ENCODE results near the gene ARL14EP.

The ARL14EP gene

DNA sequence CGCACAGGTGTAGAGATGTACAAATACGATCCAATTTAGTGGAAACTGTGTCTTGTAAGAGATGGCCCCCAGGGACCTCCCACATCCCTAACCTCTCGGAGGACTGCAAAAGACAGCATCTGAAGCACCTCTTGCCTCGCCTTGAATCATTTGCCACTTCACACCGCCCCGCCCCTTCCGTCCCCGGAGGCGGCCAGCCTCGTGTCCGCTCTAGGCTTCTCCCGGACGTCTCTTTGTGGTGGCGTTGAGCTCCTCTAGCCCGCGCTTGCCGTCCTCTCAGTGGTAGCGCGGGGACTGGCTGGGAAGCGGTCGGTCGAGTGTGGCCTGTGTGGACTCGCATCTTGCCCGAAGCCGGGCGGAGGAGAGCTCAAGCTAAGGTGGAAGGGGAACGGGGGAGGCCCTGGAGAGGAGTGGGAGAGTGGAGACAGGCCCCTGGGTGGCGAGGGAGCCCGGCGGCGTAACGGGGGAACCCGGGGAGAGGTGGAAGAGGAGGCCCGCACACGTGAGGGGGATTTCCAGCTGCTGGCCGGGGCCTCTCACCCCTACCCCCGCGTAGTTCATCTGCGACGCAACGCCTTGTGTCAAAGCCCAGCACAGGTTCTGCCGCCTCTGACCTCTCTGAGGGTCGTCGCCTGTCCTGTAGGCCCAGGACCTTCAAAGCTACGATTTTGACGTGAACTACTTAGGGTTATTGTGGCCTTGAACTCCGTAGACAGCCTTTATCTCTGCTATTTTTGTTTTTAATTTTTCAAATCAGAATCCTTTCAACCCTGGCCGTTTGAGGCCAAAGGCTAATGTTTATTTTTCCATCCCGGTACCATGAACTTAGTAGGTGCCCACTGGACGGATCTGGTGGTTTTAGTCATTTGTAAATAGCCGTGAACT, at the start of gene ARL14EP:
Gene ARL14EP, plus strand, starts transcription at position 279 of the 885 bp plus-strand sequence. CDS start 7,845 bp downstream, outside the sequence.
- DNase-seq (ENCODE audit: low read depth, low spot score), result peak; percentile 71

DNA sequence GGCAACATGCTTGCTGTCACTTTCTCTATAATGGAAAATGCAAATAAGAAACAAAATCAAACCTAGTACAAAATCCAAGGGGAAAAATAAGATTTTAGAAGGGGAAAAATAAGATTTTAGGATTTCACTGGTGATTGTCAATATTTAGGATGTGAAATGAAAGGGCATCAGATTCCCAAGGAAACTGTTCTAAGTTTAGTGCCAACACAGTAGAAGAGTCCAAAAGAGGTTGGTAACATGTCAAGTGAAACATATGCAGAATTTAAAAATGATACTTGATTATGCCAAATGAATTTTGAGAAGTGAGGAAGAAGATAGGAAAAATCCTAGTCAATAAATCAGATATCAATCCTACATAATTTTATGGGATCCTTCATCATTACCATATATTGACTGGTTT, 45.7 kb upstream of the ARL14EP start:
- DNase-seq (ENCODE audit: low read depth, low spot score), result no peak

DNA sequence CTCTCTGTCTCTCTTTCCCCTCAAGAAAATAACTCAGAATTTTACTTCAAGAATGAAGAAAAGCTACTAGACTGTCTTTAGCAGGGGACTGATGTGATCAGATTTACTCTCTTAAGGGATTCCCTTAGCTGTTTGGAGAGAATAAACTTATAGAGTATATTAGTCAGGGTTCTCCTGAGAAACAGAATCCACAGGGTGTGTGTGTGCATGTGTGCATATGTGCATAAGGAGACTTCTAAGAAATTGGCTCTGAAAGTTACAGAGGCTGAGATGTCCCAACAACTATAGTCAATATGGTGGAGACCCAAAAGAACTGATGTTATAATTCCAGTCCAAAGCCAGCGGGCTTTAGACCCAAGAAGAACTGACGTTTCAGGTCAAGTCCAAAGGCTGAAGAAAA, 43.1 kb upstream of the ARL14EP start:
- no peak for DNase-seq (ENCODE audit: low read depth, low spot score)

DNA sequence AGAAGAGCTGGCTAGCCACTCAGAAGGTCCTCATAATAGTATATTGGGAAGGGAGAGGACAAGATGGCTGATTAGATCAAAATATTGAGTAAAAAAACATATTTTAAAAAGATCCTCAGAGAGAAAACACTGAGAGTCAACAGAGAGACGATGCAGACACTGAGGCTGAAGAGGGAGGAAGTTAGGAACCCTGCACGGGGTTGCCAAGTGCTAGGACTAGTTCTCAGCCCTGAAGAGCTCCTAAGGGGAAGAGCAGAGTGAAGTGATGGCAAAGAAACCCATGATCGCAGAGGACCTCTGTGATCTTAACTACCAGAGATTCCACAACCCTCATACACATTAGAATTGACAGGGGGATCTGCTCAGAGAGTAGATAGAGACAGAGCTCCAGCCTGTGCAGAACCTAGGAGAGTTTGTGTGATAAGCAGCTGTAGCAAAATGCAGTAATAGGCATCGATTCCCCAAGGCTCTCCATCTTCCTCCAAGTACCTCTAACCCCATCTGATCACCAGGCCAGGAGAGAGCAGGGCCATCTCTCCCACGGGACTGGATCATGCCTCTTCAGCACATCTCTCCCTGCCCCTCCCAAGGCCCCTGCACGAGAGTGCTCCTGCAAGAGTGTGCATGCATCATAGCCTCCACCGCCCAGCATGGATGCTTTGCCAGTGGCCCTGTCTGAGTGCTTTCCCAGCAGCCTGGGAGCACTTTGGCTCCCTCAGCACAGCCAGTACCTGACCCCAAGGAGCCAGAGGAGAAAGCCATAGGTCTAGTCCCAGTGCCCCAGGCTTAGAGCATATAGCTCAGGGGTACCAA, 41.2 kb upstream of the ARL14EP start:
- DNase-seq (ENCODE audit: low read depth, low spot score), result no peak

DNA sequence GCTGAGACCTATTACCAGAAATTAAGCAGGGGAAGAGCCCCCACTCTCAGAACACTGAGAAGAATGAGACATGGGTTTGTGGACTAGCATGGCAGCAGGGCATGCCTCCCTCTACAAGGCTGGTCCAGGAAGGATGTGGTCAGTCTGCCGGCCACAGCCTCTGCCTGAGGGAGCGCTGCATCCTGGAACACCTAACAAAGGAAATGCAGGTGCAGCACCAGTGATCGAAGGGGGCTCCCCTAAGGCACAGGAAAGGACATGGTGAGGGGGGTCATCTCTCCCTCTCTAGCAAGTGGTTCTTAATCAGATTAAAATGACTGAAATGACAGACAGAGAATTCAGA, 40.6 kb upstream of the ARL14EP start:
- no peak for DNase-seq (ENCODE audit: low read depth, low spot score)

DNA sequence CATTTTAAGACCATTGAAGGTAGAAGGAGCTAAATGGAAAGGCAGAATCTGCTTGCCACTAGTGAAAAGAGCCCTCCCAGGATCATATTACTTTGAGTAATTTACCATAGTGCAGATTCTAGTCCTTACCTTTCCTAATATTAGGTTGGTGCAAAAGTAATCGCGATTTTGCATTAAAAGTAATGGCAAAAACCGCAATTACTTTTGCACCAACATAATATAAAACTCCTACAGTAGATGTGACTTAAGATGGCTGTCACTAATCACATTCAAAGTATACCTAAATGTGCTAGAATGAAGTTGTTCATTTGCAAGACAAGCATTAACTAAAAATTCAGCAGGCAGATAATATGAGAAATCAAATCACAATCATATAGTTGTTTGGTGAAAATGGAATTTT, 38.1 kb upstream of the ARL14EP start:
- no peak for DNase-seq (ENCODE audit: low read depth, low spot score)

DNA sequence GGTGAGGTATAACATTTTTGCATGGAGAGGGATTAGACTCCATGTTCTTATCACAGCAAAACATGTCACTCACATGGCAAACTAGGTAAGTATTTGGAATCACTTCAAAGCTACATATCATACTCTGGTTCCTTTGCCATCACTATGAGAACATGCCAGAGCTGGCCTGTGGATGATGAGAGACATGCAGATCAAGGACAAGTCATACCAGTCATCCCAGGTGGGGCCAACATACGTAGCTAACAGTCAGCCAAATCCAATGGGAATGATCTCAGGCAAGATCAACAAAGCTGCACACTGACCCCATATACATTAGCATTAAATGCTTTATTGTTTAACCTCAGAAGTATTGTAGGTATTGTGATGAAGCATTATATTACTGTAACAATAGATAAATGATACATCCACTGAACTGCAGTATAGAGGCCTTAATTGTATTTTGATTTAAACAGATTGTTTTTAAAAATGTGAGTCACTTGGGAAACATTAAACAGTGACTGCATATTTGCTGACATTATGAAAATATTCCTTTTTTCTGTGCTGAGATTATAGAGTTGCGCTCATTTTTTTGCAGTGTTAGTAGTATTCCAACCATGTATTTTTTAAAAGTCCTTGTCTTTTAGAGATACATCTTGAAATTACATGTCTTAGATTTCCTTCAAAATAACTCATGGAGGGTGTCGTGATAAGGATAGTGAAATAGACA, 37.3 kb upstream of the ARL14EP start:
- no peak for DNase-seq (ENCODE audit: low read depth, low spot score)

DNA sequence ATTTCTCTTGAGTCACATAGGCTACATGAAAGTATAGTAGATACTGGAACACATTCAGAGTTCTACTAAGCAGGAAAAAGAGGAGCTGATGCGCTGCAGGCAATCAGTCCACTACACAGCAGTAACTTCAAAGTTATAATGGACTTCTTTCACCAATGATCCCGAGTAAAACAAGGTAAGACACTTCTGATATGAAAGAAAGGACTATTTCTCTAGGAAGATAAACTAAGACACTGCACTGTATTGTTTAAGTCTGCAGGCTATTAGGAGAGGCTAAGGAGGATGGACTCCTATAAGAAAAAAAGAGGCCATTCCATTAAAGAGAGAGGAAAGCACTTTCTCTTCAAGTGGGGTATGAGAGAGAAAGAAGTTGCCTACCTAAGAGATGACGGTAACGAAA, 31.6 kb upstream of the ARL14EP start:
- no peak for DNase-seq (ENCODE audit: low read depth, low spot score)

DNA sequence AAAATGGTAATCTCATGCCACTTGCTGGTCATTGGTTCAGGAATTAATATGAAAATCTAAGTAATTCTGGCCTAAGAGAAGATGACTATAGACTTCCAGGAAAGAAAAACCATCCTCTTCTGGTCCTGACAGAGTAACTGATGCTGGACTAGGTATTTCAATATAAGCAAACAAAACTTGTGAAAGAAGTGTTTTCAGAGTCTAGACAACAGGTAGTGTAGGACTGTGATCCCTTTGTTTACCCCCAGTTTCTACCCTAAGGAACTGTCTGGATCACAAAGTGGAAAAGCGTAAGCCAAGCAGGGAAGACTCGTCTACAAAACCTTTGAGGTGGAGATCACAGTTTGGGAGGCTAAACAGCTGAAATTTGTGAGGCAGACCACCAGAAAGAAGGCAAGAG, 30.4 kb upstream of the ARL14EP start:
- no peak for DNase-seq (ENCODE audit: low read depth, low spot score)

DNA sequence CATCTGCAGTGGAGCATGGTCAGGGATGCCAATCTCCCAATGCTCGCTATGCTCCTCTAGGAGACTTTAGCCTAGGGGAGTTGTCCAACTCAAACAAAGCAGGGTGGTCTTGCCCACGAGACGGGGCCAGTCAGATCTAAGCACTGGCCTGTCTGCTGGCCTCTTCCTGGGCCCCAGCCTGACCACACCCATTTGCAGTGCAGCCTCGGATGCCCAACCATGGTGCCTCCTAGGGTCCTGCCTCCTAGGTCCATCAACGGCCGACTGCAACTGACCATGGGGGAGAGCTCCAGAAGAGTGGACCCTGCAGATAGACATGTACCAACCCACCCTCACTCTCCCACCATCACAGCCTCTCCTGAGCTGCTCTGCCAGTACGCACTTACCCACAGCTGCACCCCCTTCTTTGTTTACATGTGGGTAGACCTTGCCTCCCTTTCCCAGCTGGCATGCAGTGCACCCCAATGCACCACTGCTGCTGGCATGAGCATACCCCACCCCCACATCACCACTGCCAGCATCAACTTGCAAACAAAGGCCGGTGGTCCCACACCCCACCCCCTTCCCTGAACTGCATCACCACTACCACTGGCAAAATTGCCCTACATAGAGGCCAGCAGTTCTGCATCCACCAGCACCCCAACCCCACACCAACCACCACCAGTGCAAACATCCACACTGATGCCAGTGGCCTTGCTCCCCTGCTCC, 27.6 kb upstream of the ARL14EP start:
- no peak for DNase-seq (ENCODE audit: low read depth, low spot score)

DNA sequence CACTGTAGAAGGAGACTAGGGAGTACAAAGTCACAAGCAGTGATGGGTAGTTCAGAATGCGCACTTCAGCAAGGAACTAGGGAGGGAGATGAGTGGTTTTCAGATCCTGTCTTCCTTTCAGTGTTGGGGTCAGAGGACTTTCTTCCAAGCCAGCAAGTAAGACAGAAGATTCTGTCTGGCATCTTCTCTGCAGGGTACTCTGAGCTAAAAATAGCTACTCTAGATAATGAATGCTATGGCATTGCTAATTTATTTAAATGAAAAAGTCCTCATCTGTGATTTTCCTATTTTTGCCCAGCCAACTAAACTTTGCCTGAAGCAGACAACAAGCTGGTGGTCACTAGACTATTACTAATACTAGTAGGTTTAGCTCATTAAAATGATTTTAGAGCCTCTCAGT, 18.3 kb upstream of the ARL14EP start:
- no peak for DNase-seq (ENCODE audit: low read depth, low spot score)

DNA sequence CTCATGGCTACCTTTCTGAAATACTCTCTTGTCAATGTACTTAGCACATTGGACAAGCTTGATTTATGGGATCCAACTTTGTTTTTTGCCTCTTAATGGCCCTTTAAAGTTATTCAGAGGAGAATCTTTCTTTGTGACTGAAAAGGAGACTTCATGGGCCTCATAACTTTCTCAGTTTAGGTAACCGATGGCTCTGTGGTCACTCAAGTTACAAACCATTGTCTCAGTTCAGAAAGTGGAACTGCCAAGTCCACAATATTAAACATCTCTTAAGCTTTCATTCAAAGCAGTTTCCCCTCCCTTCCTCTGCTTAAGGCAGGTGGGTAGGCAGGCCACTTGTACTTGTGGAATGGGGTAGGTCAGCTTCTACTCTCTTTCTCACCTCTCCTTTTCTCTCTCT, 12.3 kb upstream of the ARL14EP start:
- no peak for DNase-seq (ENCODE audit: low read depth, low spot score)

DNA sequence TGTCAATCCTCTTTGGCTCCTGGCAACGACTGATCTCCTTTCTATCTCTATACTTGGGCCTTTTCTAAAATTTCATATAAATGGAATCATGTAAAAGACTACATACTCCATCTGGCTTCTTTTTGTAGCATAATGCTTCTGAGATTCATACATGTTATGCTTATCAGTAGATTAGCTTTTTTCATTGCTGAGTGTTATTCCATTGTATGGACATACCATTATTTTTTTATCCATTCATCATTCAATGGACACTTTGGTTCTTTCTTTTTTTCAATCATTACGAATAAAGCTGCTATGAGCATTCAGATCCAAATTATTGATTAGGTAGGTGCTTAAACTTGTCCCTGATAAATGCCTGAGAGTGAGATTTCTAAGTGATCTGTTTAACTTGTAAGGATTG, 11.7 kb upstream of the ARL14EP start:
- no peak for DNase-seq (ENCODE audit: low read depth, low spot score)

DNA sequence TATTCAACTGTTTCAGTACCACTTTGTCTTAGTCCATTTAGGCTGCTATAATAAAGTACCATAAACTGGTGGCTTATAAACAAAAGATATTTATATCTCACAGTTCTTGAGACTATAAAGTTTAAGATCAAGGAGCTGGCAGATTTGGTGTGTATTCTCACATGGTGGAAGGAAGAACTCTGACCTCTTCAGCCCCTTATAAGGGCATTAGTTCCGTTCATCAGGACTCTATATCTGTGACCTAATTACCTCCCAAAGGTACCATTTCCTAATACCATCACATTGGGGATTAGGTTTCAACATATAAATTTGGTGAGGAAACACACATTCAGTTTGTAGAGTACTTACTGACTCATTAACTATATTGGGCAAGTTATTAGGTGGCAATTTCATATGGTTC, 10.7 kb upstream of the ARL14EP start:
- DNase-seq (ENCODE audit: low read depth, low spot score), result no peak

DNA sequence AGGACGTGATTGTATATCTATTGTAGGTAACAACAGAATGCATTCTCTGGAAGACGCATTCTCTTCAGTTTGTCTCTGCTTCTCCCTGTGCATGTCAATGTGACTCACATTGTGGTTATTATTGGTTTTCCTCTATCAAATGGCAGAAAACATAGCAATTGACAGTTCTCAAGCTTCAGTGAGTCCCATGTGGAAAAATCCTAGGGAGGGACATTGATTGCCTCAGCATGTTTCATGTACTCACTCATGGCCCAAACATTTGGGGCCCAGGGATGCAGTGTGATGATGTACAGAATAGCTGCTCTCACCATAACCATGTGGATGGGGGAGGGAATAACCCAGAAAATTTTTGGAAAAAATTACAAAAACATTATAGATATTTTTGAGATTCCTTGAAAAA, 9.3 kb upstream of the ARL14EP start:
- no peak for DNase-seq (ENCODE audit: low read depth, low spot score)

DNA sequence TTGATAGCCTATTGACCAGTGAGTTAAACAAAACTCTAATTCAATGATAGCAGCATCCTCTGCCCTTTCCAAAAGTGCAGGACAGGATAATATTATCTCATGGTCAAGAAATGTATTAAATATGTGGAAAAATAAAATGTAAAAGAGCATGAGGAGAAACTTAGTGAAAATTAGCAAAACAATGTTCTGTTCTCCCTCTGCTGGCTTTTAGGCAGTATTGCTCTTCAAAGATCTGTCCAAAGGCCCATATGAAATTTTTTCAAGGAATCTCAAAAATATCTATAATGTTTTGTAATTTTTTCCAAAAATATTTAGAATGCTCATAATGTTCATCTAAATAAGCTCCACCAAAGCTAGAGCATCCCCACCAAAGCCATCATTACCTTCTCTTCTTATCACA, 8.3 kb upstream of the ARL14EP start:
- no peak for DNase-seq (ENCODE audit: low read depth, low spot score)

DNA sequence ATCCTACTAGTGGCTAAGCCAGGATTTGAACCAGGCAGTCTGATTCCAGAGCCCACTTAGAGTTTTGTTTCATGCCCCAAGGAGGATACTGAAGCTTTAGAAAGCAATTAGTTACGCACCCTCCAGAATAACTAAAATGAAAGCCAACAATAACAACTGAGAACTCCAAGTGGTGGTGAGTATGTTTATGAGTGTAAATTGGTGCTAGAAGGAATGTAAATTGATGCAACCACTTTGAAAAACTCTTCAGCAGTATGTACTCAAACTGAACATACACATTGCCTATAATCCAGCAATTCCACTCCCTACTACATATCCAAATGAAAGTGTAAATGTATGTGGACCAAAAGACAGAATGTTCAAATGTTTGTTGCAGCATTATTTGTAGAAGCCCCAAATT, 6.7 kb upstream of the ARL14EP start:
- no peak for DNase-seq (ENCODE audit: low read depth, low spot score)

DNA sequence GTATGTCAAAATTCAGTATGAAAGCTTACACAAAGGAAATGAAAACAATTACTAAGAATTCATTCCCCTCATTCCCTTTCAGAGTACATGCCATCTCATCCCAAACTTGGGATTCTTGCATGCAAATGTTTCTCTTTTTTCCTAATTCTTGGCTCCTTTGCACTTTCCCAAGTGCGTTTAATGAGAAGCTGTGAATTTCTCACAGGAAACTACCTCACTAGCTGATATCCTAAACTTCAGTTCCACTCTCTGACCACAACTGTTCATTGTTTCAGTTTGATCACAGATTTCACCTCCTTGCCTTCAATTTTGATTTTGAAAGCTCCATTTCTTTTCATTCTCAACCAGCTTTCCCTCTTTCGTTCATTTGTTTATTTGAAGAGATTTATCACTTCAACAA, 5.9 kb upstream of the ARL14EP start:
- no peak for DNase-seq (ENCODE audit: low read depth, low spot score)

DNA sequence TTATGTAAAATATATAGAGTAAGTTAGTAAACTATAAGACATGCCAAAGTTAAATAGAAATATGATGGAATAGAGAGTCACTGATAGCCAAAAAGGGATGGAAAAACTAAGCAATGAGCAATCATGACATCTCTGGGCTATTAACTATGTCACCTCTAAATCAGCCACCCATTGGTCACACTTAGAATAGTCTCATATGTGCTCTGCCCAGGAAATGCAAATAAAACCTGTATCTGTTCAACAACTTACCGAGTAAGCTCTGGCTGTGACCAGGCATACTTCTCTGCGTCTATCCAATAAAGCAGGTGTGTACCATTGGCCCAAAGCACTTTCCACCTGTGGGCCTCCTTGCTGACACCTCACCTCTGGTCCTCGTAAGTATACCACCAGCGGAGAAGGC, 1.6 kb upstream of the ARL14EP start:
- DNase-seq (ENCODE audit: low read depth, low spot score), result no peak

DNA sequence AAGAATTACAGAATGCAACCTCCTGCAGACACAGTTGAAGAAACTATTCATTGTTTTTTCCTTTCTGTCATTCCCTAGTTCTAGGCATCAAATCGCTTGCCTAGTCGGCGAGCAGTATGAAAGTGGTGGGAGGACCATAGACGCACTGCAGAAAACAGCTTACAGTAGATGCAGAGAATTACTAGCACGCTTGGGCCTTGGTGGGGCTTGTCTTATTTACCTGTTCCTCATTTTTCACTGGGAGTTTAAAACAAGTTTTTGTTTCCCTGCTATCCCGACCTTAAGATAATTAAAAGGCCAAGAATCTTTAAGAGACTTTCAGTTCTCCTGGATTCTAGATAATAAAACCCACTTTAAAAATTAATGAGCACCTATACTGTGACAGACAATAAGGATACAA, 713 bp upstream of the ARL14EP start:
- DNase-seq (ENCODE audit: low read depth, low spot score), result no peak

DNA sequence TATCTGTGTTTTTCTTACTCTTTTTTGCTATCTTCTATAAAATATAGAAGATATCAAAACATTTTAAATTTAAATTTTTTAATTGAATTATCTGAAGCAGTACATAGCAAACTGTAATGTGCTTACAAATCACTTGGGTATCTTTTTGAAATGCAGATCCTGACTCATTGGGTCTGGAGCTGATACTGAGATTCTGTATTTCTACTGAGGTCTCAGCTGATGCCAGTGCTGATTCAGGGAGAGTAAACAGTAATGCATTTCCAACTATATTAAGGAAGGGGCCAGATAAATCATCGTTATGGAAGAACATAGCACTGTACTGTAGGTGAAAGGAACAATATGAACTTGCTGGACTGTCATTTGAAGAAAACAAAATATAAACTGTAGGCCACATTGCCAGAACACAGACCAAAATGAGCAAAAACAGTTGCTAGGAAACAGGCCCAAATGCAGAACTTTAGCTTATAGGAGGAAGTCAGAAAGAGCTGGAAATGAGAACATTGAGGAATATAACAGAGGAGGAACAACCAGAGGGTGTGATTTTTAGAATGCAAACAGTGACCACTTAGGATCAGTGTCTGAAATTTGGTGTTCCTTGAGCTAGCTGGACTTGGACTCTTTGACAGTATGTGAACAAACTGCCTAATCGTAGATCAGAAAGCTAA, 3.3 kb downstream of the ARL14EP start:
- DNase-seq (ENCODE audit: low read depth, low spot score), result no peak

Data from activated CD4-positive, CD25-positive, alpha-beta regulatory T cell treated with anti-CD3 and anti-CD28 coated beads, Interleukin-2, amount 50 U/mL, for 16 hours (primary cell).